HepG2 (cell line): Measurements from ENCODE around the gene FGF21. TPM values are rescaled to one million over a fixed set of nuclear protein-coding genes. Genes with fewer than 3 reads are reported as not detected.

ENCODE experiments used
- ATAC-seq: fragments of 200-7000 bp; cut with Tn5 transposase; 3 replicates; pipeline ENCODE4 v1.9.1; 2020; ENCODE audit warnings: mild to moderate bottlenecking, moderate library complexity
- BruUV-seq: library from RNA; stranded (reverse); fragments of 400-500 nt; replicated peaks from 2 replicates; lab custom pipeline; 2021; lab: Mats Ljungman, UMichigan
- CTCF ChIA-PET: fragments of 300-600 bp; formaldehyde crosslinking; extraction: SDS; loops from one replicate; lab custom pipeline; 2021; ENCODE audit warnings: low total read pairs, inconsistent platforms, low intra/inter-chr PET ratio; lab: Yijun Ruan, JAX
- POLR2A ChIA-PET: fragments of 350-600 bp; sonication (Branson Sonifier 250); formaldehyde crosslinking; loops from one replicate; lab custom pipeline; 2020; ENCODE audit warnings: antibody characterized with exemption, inconsistent platforms; lab: Yijun Ruan, JAX
- DNase-seq: peaks from one replicate; pipeline ENCODE4 v3.0.0-alpha.2; 2015; ENCODE audit warnings: low spot score
- FAIRE-seq: peaks from 3 replicates; lab custom pipeline; 2011; peaks lifted over from hg19 to GRCh38; lab: Jason Lieb, UNC
- H2AFZ ChIP-seq: one replicate; pipeline ENCODE4 v1.6.1; 2011; ENCODE audit warnings: low read length, inconsistent platforms
- H3K27ac ChIP-seq: fragments of 300-600 bp; 3 replicates; pipeline ENCODE4 v1.8.0; 2011; ENCODE audit warnings: mixed run types, mild to moderate bottlenecking, mixed read lengths, low read length, inconsistent platforms; ENCODE audit not compliant: insufficient read depth; ENCODE audit errors: extremely low read length
- H3K27me3 ChIP-seq, 2 experiments: fragments of 200-600 bp in 1 of 2; 2 replicates in 1 of 2; 3 replicates in 1 of 2; pipeline versions ENCODE4 v1.6.0 to v1.8.0; 2011; ENCODE audit warnings: low read length in 2 of 2, mild to moderate bottlenecking in 2 of 2, moderate library complexity in 2 of 2, inconsistent platforms in 1 of 2; ENCODE audit not compliant: insufficient read depth in 2 of 2, control insufficient read depth in 1 of 2
- H3K36me3 ChIP-seq, 2 experiments: fragments of 200-600 bp in 1 of 2; replicated peaks in 1 of 2; 2 replicates in 1 of 2; 3 replicates in 1 of 2; pipeline versions ENCODE4 v1.5.1 to v1.8.0; 2011; ENCODE audit warnings: low read length in 2 of 2, inconsistent platforms in 1 of 2; ENCODE audit not compliant: insufficient read depth in 2 of 2, control insufficient read depth in 1 of 2
- H3K4me1 ChIP-seq: 2 replicates; pipeline ENCODE4 v1.5.1; 2012; ENCODE audit warnings: low read length, inconsistent platforms; ENCODE audit not compliant: insufficient read depth
- H3K4me2 ChIP-seq: 2 replicates; pipeline ENCODE4 v1.6.0; 2011; ENCODE audit warnings: low read depth, low read length, inconsistent platforms
- H3K4me3 ChIP-seq, 3 experiments: fragments of 200-600 bp in 1 of 3; sonication (generic), shearing (Covaris generic) in 1 of 3; replicated peaks in 1 of 3; 2 replicates each; pipeline ENCODE4 v1.5.1; 2011 to 2016; ENCODE audit warnings: low read length in 3 of 3, inconsistent platforms in 2 of 3, low read depth in 2 of 3, mild to moderate bottlenecking in 2 of 3, control low read depth in 1 of 3, mixed read lengths in 1 of 3; ENCODE audit not compliant: insufficient read depth in 1 of 3
- H3K79me2 ChIP-seq: one replicate; pipeline ENCODE4 v1.6.1; 2011; ENCODE audit warnings: low read length, inconsistent platforms; ENCODE audit not compliant: insufficient read depth
- H3K9ac ChIP-seq: 2 replicates; pipeline ENCODE4 v1.6.0; 2011; ENCODE audit warnings: mild to moderate bottlenecking, low read depth, low read length, inconsistent platforms; ENCODE audit not compliant: insufficient read depth
- H3K9me3 ChIP-seq: 2 replicates; pipeline ENCODE4 v1.5.1; 2012; ENCODE audit warnings: mild to moderate bottlenecking, low read length
- H4K20me1 ChIP-seq: 2 replicates; pipeline ENCODE4 v1.6.0; 2011; ENCODE audit warnings: inconsistent platforms, mild to moderate bottlenecking, low read length, moderate library complexity; ENCODE audit not compliant: insufficient read depth
- BHLHE40 ChIP-seq: IDR thresholded peaks from 2 replicates; pipeline ENCODE4 v1.6.1; 2011; ENCODE audit warnings: low read length, improper control_type of control experiment
- CREB1 ChIP-seq, 2 experiments: fragments of 450-650 bp in 1 of 2; IDR thresholded peaks; 2 replicates each; pipeline ENCODE4 v1.6.1; 2016 to 2017; ENCODE audit warnings: control low read depth in 1 of 2, mild to moderate bottlenecking in 1 of 2, missing compliant biosample characterization in 1 of 2, missing genetic modification characterization in 1 of 2
- DRAP1 ChIP-seq: IDR thresholded peaks from 2 replicates; pipeline ENCODE4 v1.6.1; 2016; ENCODE audit warnings: missing genetic modification reagents, missing compliant biosample characterization
- EHMT2 ChIP-seq: fragments of 200-600 bp; sonication (generic); IDR thresholded peaks from 2 replicates; pipeline ENCODE4 v1.7.0; 2017; ENCODE audit warnings: antibody characterized with exemption, low read depth, low read length, borderline replicate concordance
- HDAC1 ChIP-seq: sonication (generic); formaldehyde crosslinking; IDR thresholded peaks from 2 replicates; pipeline ENCODE4 v1.5.1; 2020; ENCODE audit warnings: mild to moderate bottlenecking, missing genetic modification reagents
- HINFP ChIP-seq: sonication (generic); formaldehyde crosslinking; IDR thresholded peaks from 2 replicates; pipeline ENCODE4 v1.4.0; 2020; ENCODE audit warnings: low read depth, mild to moderate bottlenecking, missing genetic modification reagents
- HNF1B ChIP-seq: sonication (generic); formaldehyde crosslinking; IDR thresholded peaks from 2 replicates; pipeline ENCODE4 v1.5.1; 2020; ENCODE audit warnings: mild to moderate bottlenecking, moderate library complexity, missing genetic modification reagents
- TAF15 ChIP-seq: fragments of 200-400 bp; formaldehyde crosslinking; IDR thresholded peaks from one replicate; pipeline ENCODE4 v1.6.1; 2018; ENCODE audit warnings: mild to moderate bottlenecking, low read depth, low read length; ENCODE audit not compliant: poor library complexity, severe bottlenecking
- ZBTB3 ChIP-seq: sonication (generic); formaldehyde crosslinking; IDR thresholded peaks from 2 replicates; pipeline ENCODE4 v1.4.0; 2020; ENCODE audit warnings: low read depth, mild to moderate bottlenecking, moderate library complexity, missing genetic modification reagents, borderline replicate concordance
- ZBTB42 ChIP-seq: sonication (generic); formaldehyde crosslinking; IDR thresholded peaks from 2 replicates; pipeline ENCODE4 v1.5.0; 2020; ENCODE audit warnings: mild to moderate bottlenecking, missing genetic modification reagents
- ZFP37 ChIP-seq: sonication (generic); formaldehyde crosslinking; IDR thresholded peaks from 2 replicates; pipeline ENCODE4 v1.4.0; 2020; ENCODE audit warnings: missing genetic modification reagents, borderline replicate concordance
- ZFP62 ChIP-seq: sonication (generic); formaldehyde crosslinking; IDR thresholded peaks from 2 replicates; pipeline ENCODE4 v1.4.0; 2020; ENCODE audit warnings: missing genetic modification reagents
- ZNF331 ChIP-seq: sonication (generic); formaldehyde crosslinking; IDR thresholded peaks from 2 replicates; pipeline ENCODE4 v1.4.0; 2020; ENCODE audit warnings: missing genetic modification reagents
- ZNF556 ChIP-seq: sonication (generic); formaldehyde crosslinking; IDR thresholded peaks from 2 replicates; pipeline ENCODE4 v1.4.0; 2020; ENCODE audit warnings: mild to moderate bottlenecking, missing genetic modification reagents, borderline replicate concordance
- ZNF710 ChIP-seq: sonication (generic); formaldehyde crosslinking; IDR thresholded peaks from 2 replicates; pipeline ENCODE4 v1.5.0; 2020; ENCODE audit warnings: mild to moderate bottlenecking, missing genetic modification reagents, borderline replicate concordance
- ZNF777 ChIP-seq: sonication (generic); formaldehyde crosslinking; IDR thresholded peaks from 2 replicates; pipeline ENCODE4 v1.4.0; 2020; ENCODE audit warnings: missing genetic modification reagents
- ZNF781 ChIP-seq: sonication (generic); formaldehyde crosslinking; IDR thresholded peaks from 2 replicates; pipeline ENCODE4 v1.5.1; 2020; ENCODE audit warnings: borderline replicate concordance, mild to moderate bottlenecking, missing genetic modification reagents; ENCODE audit errors: not compliant biosample characterization
- ZNF883 ChIP-seq: sonication (generic); formaldehyde crosslinking; IDR thresholded peaks from 2 replicates; pipeline ENCODE4 v1.5.1; 2020; ENCODE audit warnings: mild to moderate bottlenecking, missing genetic modification reagents; ENCODE audit errors: not compliant biosample characterization
- WGBS: methylation state at CpG from one replicate; pipeline ENCODE4 v1.1.6; 2017; ENCODE audit warnings: low lambda C conversion rate; 5-methylcytosine and 5-hydroxymethylcytosine counted together
- in situ Hi-C: cut with HindIII; loops from 2 replicates; pipeline ENCODE4 v1.10.0; 2017; ENCODE audit warnings: low pct_unique_long_range_greater_than_20kb; ENCODE audit not compliant: extremely low pct_ligation_motif_present
- intact Hi-C: fragments of 100-400 bp; cut with micrococcal nuclease; formaldehyde crosslinking; loops from one replicate; pipeline ENCODE4 v1.10.0; 2022; ENCODE audit not compliant: unreplicated experiment
- polyA plus RNA-seq, 8 experiments: library from polyadenylated mRNA; depleted of rRNA in 3 of 8; stranded (reverse) in 7 of 8; unstranded in 1 of 8; fragments of >200 nt; fragmentation: Illumina TruSeq in 4 of 8; extraction: Trizol in 4 of 8; gene quantifications; 2 replicates each; pipeline versions ENCODE4 v1.2.1 to v1.2.3, GENCODE V29; 2011 to 2016; ENCODE audit warnings: low read depth in 4 of 8, missing spikeins in 1 of 8, mixed read lengths in 1 of 8; ENCODE audit not compliant: insufficient read depth in 1 of 8
- total RNA-seq, 5 experiments: library from RNA; depleted of rRNA; stranded (reverse); fragments of >200 nt; fragmentation: Illumina TruSeq; extraction: Trizol; gene quantifications; 2 replicates each; pipeline ENCODE4 v1.2.3, GENCODE V29; 2016; ENCODE audit warnings: low read depth in 1 of 5

The FGF21 gene
- total and polyA plus RNA-seq, 2 of the 13 experiments (the other 11 are each of a cell fraction or from before 2014, with no cell fraction given): 0.17 TPM; not detected in 1

GRCh38 chr19:48806518-48806817, 51.1 kb downstream of the FGF21 start:
- peak overlapping the region; percentile 82 for H3K27ac ChIP-seq
- in situ Hi-C loops: no loop called here
- H4K20me1 ChIP-seq: no peaks in the 10 kb centered on the region
- no peak for FAIRE-seq
- peaks cover 38% of the 10 kb centered on the region for H3K4me1 ChIP-seq
- WGBS: 0% methylated on average over 2 of the region's 5 CpGs
- peak overlapping the region in 2 of 3 experiments; percentile 73 to 78; a peak in 3 of 6 replicates for H3K4me3 ChIP-seq
- no peaks in the 10 kb centered on the region for H3K27me3 ChIP-seq
- H2AFZ ChIP-seq: no peak overlapping the region
- no peak for ATAC-seq
- no peaks in the 10 kb centered on the region for H3K9me3 ChIP-seq
- ChIA-PET POLR2A (interaction anchor here (0.6 to 3.6 kb wide), 27 partner anchors 7 to 232 kb away, joined by 3 to 53 read pairs (median 6); partner anchors contain the start of genes CA11, GYS1, PLEKHA4 and PPP1R15A), CTCF (no interaction called here)
- peak overlapping the region; percentile 85 for H3K9ac ChIP-seq
- H3K79me2 ChIP-seq: peaks cover 12% of the 10 kb centered on the region
- no peak for DNase-seq
- BruUV-seq: no TSS peak
- peak overlapping the region; percentile 87 for H3K4me2 ChIP-seq
- intact Hi-C loops: no loop called here
- no peaks in the 10 kb centered on the region for H3K36me3 ChIP-seq
- no peak for TF ChIP-seq DRAP1 (CRISPR knock-in tag)
- peak; percentile 82; the same call in 1 of the 2 replicates for TF ChIP-seq ZFP62
- TF ChIP-seq ZNF781 (CRISPR knock-in tag): no peak
- TF ChIP-seq BHLHE40: no peak
- no peak for TF ChIP-seq ZNF331 (CRISPR knock-in tag)
- no peak for TF ChIP-seq ZBTB3
- TF ChIP-seq CREB1 (IDR thresholded peaks at IDR 0.05): no peak
- peak; percentile 42; the same call in 1 of the 2 replicates for TF ChIP-seq CREB1 (CRISPR knock-in tag; IDR thresholded peaks at IDR 0.05)
- TF ChIP-seq ZNF710 (CRISPR knock-in tag): no peak
- no peak for TF ChIP-seq HDAC1 (CRISPR knock-in tag)
- TF ChIP-seq ZNF777 (CRISPR knock-in tag): no peak
- TF ChIP-seq HINFP (CRISPR knock-in tag): no peak
- no peak for TF ChIP-seq ZFP37 (CRISPR knock-in tag)
- no peak for TF ChIP-seq TAF15
- no peak for TF ChIP-seq ZBTB42
- TF ChIP-seq HNF1B: no peak
- TF ChIP-seq ZNF883 (CRISPR knock-in tag): no peak
- no peak for TF ChIP-seq EHMT2
- no peak for TF ChIP-seq ZNF556
